Activated CD4-positive, alpha-beta T cell treated with anti-CD3 and anti-CD28 coated beads, Interleukin-2, amount 50 U/mL, for 4 hours (primary cell): ENCODE data around the gene NOSIP.

Experiments
- DNase-seq, 2 experiments: peaks; one replicate each; pipeline ENCODE4 v3.0.0-alpha.2; 2020

Gene NOSIP

DNA sequence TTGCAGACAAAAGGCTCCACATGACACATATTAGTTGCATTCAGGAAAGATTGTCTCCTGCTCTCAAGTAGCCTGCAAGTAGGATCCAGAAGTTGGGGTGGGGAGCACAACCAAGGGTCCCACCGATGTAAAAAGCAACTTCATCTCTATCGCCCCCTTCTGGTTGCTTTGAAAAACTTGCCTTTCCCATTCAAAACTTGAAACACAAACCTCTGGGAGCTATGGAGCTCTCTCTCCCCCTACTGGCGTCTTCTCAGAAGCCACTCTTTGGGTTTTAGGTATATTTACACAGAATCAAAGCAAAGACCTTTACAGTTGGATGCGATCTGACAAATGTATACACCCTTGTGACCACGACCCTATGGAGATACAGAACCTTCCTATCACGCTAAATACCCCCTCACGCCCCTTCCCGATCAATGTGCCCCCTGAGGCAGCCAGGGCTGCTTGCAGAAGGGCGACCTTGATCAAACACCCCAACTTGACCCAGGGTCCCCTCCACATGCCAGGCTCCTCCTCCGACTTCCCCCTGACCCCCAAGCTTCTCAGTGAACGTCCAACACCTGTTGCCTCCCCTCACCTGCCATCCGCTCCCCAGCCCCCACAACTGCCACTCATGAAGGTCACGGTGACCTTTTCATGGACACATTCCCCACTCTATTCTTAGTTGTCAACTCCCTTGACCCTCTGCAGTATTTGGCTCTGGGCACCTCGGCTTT, 10.1 kb downstream of the NOSIP start:
- DNase-seq, result peak; percentile 65 to 66

DNA sequence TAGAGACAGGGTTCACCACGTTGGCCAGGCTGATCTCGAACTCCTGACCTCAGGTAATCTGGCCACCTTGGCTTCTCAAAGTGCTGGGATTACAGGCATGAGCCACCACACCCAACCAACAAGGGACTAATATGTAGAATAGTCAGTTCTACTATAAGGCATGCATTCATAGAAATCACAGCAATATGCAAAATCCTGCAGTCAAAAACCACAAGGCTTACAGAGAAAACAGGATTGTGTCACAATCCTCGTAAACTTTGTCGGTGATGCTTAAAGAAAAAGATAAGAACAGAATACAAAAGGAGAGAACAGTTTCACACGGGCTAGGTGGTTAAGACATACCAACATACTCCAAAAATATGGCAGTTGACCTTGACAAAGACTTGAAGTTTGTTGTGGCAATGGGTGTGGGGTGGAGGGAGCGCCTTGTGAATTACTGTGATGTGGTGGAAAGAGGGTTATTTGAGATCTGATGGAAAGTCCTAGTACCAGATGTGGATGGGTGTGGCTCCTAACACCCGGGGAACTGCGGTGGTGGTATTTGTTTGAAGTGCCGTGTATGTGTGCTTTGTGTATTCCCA, 12.4 kb downstream of the NOSIP start:
- peak; percentile 50 to 52 for DNase-seq

DNA sequence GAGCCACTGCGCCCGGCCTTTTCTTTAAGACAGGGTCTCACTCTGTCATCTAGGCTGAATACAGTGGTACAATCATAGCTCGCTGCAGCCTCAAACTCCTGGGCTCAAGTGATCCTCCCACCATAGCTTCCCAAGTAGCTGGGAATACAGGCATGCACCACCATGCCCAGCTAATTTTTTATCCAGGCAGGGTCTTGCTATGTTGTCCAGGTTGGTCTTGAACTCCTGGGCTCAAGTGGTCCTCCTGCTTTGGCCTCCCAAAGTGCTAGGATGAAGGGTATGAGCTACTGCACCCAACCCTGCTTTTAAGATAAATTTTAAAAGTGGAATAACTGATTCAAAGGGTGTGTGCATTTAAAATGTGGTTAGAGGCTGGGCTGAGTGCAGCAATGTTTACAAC, 14.1 kb downstream of the NOSIP start:
- DNase-seq, result no peak

DNA sequence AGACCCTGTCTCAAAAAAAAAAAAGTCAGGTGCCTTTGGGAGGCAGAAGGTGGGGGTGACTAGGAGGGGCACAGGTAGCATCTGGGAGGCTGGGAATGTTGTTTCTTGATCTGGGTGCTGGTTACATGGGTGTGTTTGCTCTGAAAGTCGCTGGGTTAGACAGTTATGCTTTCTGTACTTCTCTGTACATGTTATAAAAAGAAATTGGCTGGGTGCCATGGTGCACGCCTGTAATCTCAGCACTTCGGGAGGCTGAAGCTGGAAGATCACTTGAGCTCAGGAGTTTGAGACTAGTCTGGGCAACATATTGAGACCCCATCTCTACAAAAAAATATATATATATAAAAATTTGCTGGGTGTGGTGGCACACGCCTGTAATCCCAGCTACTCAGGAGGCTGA, 15.1 kb downstream of the NOSIP start:
- no peak for DNase-seq

DNA sequence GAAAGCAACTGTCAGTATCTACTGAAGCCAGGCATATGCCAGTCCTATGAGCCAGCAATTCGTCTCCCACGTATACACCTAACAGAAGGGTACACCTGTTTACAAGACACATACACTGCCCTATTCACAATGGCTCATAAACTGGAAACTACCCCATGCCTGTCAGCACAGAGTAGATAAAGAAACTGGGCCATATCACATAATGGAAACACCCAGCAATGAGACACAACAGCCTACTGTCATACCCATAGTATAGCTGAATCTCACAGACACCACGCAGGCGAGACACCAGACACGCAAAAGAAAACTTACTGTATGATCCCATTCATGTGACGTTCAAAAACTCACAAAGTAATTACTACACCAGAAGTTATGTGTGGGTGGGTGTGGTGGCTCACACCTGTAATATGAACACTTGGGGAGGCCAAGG, 15.7 kb downstream of the NOSIP start:
- peak; percentile 46 to 53 for DNase-seq

DNA sequence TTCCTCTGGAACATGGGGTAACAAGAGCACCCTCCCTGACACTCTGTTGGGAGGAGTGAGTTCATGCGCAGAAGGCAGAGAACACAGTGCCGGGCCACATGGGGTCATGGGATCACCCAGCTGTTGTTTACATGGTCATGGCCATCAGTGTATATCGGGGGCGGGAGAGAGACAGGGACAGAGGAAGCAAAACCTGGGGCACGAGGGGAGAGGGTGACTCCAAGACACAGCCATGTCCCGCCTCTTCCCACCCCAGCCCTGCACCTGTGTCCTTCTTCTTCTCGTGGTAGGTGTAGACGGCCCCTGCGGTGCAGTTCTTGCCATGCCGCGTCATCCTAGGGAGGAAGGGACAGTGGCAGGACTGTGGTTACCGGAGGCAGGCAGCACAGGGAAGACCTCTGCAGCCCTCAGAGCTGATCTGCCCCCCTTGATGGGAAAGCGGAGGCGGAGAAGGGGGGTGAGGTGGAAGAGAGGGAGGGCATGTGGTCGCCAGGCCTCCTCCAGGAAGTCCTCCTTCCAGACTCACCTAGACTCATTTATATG, 19.9 kb downstream of the NOSIP start:
- DNase-seq, result peak in 1 of 2 experiments; percentile 33

DNA sequence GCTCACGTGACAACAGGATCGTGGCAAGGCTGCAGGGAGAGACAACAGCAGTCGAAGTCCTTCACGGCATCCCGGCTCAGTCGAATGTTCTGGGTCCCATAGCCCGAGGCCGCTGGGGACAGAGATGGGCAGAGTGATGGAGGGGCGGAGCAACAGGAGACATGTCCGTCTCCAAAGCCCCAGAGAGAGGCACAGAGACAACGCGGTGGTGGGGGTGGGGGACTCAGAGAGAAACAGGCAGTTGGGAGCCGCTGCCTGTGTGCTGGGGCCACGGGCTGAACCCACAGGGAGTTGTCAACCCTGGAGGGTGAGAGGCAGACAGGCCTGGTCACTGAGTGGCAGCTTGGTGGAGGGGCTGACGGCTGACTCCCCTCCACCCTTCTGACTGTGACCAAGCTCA, 20.4 kb downstream of the NOSIP start:
- no peak for DNase-seq

DNA sequence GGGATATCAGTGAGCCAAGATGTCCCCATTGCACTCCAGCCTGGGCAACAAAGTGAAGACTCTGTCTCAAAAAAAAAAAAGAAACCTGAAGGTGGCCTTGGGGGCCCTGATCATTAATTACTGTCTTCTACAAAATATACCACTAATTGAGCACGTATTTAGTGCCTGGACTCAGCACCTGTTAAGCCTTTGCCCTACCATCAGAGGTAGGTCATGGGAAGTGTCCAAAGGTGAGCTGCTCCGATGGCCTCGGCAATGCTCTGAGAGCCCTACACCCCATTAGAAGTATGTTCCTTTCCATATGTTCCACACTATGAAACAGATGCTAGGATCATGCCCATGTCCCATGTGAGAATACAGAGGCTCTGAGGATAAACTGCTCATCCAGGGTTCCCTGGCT, 20.9 kb downstream of the NOSIP start:
- DNase-seq, result no peak

DNA sequence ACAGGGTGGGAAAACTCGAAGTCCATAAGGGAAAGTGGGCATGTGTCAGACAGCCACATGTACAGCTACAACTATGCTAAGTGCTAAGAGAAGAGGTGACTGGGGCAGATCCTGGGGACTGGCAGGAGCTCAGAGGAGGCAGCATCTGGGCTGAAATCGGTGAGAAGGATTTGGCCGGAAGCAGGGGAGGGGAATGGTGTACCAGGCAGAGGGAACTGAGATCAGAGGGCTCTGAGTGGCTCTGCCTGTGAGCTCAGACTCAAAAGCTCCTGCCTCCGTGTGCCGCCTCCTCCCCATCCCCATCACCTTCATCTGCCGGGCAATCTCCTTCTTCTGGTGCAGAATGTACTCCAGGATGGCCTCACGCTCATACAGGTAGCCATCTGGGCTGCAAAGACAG, 21.8 kb downstream of the NOSIP start:
- DNase-seq, result no peak

DNA sequence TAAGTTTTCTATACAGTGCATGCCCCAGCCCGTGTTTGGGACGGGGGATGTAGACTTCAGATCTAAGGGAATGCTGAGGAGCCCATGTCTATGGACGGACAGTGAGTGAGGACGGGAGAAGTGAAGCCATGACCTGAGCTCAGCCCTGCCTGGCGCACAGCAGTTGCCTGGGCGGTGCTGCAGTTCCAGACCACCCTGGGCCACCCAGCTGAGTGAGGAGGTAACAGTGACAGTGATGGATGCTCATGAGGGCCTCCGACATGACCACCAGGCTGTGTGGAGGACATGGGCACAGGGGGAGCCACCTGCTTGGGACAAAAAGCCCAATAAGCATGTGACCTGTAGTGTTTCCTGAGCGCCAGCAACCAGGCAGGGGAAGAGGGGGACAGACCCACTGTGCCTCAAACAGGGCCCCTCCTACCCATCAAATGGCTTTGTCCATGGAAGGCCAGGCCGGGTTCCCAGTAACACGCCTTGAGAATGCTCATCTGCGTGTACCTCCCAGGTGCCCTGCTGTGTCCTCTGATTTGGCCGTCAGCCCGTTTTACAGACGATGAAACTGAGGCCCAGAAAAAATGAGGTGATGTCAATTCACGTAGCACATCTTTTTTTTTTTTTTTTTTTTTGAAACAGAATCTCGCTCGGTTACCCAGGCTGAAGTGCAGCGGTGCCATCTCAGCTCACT, 22.6 kb downstream of the NOSIP start:
- DNase-seq, result no peak

DNA sequence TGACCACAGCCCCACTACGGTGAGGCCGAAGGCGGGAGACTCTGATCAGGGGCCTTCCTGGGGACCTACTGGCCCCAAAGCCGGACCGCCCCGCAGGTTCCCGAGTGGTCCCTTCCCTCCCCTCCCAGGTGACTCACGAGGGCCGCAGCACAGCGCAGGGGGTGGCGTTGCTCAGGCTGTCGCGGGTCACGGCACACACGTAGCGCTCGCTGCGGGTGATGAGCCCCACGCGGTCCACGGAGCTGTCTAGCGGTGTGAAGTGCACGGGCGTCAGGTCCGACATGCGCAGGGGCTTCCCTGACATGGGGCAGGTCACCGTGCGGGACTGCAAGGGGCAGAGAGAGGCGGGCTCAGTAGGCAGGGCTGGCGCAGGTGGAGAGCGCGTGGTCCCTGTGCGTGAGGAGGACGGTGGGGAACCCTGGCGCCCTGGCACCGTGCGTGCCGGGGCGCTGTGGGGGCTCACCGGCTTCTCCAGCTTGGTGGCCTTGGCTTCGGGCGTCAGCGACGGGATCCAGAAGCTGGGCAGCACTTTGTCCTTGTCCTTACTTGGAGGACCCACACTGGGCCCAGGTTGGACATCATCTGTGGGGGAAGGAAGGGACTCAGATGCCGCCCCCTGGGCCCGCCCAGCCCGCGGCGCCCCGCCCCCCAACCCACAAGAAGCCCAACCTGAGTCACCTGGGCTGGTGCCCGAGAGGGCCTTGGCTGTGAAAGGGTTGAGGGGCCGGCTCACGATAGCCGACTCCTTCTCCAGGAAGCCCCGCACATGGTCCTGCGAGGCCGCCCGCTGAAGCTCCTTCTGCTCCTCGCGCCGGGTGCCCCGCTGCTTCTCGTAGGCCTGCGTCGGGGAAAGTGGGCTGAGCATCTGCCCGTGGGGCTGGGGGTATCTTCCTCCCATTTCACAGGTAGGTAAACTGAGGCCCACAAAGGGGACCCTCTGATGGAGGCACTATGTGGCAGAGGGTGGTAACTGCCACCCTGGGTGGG, 23.7 kb downstream of the NOSIP start:
- DNase-seq, result no peak

DNA sequence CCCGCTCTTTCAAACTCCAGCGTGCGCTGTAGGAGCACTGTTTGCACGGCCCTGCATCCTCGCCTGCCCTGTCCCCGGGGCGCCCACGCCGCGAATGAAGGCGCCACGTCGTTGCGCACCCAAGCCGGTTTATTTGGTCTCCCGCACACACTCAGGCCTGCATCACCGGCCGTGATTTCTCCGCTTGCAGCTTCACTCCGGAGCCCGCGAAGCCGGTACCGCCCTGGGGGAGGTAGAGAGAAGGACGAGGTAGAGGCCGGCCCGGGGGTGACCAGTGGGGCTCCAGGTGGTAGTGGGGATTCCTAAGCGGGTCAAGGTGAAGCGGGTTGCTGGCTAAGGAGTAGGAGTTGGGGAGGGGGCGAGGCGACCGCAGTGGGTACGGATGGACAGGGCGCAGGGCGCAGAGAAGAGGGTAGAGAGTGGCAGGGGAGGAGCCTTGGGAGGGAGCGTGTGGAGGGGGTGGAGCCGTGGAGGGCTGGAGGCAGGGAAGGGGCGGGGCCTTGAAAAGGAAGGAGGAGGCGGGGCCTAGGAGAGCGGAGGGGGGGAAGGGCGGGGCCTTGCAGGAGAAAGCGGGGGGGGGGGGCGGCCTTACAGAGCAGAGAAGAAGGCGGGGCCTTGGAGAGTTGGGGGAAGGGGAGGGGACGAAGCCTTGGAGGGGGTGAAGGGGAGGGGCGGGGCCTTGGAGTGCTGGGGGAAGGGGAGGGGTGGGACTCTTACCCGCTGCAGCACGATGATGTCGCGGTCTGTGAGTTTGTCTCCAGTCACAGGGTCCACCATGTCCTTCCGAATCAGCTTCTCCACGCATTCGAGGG, 24.6 kb downstream of the NOSIP start:
- DNase-seq, result peak; percentile 80

DNA sequence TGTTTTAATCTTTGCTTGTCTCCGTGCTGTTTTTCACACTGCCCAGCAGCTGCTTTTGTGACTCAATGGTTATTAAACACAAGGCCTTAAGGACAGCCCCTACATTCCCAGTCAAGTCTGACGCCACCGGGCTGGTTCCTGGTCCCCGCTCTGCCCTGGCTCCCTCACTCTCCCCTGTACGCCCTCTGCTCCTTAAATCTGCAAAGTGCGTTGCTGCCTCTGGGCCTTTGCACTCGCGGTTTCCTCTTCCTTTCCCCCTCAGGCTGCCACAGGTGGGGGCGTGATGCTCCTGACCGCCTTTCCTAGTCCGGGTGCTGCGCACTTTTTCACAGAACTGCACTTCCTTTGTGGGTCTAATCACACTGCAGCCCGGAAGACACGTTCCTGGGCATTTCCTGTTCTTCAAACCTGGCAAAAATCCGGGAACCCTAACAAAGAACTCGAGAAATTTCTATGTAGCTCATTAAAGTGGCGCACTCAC, 25.6 kb downstream of the NOSIP start:
- no peak for DNase-seq

DNA sequence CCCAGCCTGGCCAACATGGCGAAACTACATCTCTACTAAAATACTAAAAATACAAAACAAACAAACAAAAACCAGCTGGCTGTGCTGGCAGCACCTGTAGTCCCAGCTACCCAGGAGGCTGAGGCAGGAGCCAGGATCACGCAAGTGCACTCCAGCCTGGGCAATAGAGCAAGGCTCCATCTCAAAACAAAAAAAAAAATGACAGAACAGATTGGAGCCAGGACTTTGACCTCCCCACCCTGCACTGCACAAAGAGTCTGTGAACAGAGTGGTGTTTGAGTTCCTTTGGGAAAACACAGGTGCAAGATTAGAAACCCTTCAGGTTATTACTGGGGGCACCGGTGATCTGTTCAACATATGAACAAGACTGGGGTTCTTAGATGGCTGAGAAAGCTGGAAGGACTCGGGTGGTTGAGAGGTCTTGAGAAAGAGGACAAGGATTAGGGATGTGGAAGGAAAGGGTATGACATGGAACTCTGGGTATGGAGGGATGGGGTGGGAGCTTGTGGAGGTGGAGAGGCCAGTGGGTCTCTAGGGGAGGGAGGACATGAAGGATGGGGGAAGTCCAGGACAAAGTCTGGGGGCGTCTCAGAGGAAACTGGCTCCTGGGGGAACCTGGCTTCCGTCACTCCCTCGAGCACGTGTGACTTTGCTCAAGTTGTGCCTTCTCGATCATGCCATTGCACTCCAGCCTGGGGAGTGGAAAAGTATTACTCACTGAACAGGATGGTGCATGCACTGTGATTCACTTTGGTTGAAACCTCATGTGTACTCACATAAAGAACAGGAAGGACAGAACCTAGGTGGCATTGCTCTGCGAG, 26.7 kb downstream of the NOSIP start:
- DNase-seq, result peak; percentile 59 to 63

DNA sequence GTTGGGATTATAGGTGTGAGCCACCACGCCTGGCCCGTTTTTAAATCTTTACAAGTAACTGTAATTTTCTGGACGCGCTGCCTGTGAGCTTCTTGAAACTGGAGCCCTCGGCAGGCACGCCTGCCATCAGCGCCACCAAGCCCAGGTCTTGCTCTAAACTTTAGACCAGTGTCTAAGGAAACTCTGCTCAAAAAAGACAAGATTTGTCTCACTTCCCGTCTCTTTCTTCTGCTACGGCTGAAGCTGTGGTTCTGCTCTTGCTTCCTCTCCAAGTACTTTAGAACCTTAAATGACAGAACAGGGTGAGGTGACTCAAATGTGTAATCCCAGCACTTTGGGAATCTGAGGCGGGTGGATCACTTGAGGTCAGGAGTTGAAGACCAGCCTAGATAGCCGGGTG, 27.6 kb downstream of the NOSIP start:
- no peak for DNase-seq

DNA sequence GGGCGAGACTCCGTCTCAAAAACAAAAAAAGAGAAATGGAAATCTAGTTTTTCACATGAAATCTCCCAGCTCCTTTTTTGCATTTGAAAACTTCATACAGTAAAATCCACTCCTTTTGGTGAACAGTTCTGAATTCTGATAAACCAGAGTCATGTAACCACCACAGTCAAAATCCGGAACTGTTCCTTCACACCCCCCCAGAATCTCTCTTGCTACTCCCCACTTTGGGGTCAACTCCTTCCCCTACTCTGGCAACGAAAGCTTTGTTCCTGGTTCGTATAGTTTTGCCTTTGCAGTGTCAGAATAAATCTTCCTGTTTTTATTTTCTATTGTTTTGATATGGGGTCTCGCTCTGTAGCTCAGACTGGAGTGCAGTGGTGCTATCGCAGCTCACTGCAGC, 28.8 kb downstream of the NOSIP start:
- no peak for DNase-seq

DNA sequence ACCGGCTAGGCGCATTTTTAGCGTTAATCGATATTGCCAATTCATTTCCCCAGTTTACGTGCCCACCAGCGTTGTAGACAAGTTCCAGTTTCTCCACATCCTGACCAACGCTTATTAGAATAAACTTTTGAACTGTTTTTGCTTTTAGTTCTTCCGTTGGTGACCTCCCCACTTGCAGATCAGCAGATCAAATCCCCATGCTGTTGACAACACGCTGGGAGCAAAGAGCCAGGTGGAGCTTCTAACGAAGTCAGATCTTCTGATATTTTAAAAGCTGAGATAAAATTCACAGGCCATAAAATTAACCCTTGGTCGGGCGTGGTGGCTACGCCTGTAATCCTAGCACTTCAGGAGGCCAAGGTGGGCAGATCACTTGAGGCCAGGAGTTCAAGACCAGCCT, 31.3 kb downstream of the NOSIP start:
- no peak for DNase-seq

DNA sequence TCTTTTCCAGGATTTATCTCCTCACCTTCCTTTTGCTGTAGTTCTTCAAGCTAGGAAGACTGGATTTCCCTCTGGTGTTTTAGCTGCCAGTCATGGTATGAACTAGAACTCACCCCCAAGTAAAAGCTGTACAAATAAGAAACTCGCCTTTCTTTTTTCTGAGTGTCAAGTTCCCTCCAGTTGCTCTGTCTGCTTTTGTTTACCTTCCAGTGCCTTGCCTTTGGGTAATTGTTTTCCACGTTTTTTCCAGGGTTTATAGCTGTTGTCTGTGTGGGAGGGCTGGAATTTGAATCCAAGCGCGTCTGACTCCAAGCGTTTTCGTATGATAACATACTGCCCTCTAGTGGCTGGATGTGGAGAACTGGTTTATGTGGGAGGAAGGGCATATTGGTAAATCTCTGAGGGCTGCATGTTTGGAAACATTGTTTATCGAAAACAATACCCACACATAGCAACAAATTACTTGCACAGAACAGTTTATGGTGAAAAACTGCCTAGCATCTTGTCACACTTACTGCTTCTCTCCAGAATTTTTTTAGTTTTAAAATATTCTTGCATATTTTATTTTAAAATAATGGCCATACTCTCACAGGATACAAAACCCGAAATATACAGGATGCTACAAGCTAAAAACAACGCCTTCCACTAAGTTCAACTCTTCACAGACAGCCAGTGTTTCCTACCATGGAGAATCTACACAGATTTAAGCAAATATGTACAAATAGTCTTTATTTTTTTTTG, 33.4 kb downstream of the NOSIP start:
- DNase-seq, result peak; percentile 51

DNA sequence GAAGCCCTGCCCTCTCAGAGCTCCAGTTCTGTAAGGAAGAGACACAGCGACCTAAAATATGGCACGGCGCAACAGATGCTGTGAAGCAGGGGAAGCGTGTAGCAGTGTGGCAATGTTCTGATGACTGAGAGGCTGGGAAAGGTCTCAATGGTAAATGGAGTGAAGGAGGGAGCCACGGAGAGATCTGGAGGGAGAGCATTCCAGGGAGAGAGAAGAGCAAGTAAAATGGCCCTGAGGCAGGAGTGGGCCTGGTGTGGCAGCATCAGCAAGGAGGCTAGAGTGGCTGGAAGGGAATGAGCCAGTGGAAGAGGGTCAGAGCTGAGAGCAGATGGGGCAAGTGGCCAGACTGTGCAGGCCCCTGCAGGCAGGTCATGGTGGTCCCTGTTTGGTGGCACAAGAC, 36.2 kb downstream of the NOSIP start:
- no peak for DNase-seq

DNA sequence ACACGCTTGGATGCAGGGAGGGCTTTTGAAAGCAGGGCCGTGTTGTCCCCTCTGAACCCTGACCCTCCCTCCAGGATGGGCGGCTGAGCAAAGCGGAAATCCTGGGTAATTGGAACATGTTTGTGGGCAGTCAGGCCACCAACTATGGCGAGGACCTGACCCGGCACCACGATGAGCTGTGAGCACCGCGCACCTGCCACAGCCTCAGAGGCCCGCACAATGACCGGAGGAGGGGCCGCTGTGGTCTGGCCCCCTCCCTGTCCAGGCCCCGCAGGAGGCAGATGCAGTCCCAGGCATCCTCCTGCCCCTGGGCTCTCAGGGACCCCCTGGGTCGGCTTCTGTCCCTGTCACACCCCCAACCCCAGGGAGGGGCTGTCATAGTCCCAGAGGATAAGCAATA, 37.3 kb downstream of the NOSIP start:
- no peak for DNase-seq
